Ishikawa (cell line): ENCODE measurements around the gene RASAL3.

Source experiments
- CEBPB ChIP-seq: IDR thresholded peaks from 2 replicates; pipeline ENCODE4 v1.6.1; 2012
- CREB1 ChIP-seq: IDR thresholded peaks from 2 replicates; pipeline ENCODE4 v1.6.1; 2012; ENCODE audit warnings: low read depth
- EGR1 ChIP-seq: IDR thresholded peaks from 2 replicates; pipeline ENCODE4 v1.6.1; 2012
- EP300 ChIP-seq: IDR thresholded peaks from 2 replicates; pipeline ENCODE4 v1.6.1; 2012; ENCODE audit warnings: borderline replicate concordance
- FOXM1 ChIP-seq: IDR thresholded peaks from 2 replicates; pipeline ENCODE4 v1.6.1; 2012; ENCODE audit warnings: low read depth, borderline replicate concordance
- NFIC ChIP-seq: IDR thresholded peaks from 2 replicates; pipeline ENCODE4 v1.6.1; 2012
- RAD21 ChIP-seq: IDR thresholded peaks from 2 replicates; pipeline ENCODE4 v1.6.1; 2012; ENCODE audit warnings: low read depth
- TAF1 ChIP-seq: IDR thresholded peaks from 2 replicates; pipeline ENCODE4 v1.6.1; 2012; ENCODE audit warnings: low read depth, mild to moderate bottlenecking
- TCF12 ChIP-seq: IDR thresholded peaks from 2 replicates; pipeline ENCODE4 v1.6.1; 2012; ENCODE audit warnings: low read depth
- TEAD4 ChIP-seq: IDR thresholded peaks from 2 replicates; pipeline ENCODE4 v1.6.1; 2012
- YY1 ChIP-seq: IDR thresholded peaks from 2 replicates; pipeline ENCODE4 v1.6.1; 2012; ENCODE audit warnings: low read depth
- ZBTB7A ChIP-seq: IDR thresholded peaks from 2 replicates; pipeline ENCODE4 v1.6.1; 2012; ENCODE audit warnings: low read depth
- TF ChIP-seq, protein P1 (sequence below): IDR thresholded peaks from 2 replicates; pipeline ENCODE4 v1.6.1; 2012
- TF ChIP-seq, protein P2 (sequence below): IDR thresholded peaks from 2 replicates; pipeline ENCODE4 v1.6.1; 2012
- TF ChIP-seq, protein P3 (sequence below): IDR thresholded peaks from 2 replicates; pipeline ENCODE4 v1.6.1; 2012; ENCODE audit warnings: low read depth, mild to moderate bottlenecking

RASAL3 gene

DNA sequence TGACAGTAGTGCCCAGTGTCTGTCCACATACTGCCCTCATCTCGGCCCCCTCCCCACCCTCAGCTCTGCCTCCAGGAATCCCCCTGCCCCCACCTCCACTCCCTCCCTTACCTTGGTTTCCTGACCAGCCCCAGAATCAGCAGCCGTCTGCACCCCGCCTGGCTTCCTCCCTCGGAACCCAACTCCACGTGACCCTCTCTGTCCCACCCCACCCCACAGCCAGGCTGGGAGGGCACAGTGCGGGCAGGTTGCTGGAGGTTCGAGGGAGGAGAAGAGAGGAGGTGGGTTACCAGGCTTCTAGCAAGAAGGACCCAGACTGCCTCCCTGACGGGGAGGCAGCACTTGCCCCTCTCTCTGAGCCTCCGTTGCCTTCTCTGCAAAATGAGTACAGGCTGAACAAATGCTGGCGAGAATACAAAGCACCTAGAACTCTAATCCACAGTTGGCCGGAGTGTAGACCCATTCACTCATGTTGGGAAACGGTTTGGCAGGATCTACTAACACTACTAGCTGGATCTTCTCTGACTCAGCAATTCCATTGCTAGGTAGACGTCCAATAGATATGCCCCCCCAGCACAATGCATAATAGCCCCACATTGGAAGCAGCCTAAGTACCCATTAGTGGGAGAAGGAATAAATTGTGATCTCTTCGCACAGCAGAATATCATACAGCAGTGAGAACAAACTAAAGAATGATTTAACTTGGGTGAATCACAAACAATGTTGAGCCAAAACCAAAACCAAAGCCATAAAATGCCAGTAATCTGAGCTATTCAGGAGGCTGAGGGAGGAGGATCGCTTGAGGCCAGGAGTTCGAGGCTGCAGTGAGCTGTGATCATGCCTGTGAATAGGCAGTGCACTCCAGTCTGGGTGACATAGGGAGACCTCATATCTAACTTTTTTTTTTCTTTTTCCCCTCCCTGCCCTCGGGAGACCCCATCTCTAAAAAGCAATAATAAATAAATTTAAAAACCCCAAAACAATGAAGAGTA is at the start of gene RASAL3:
Gene RASAL3, minus strand, starts transcription at position 151 of the 992 bp plus-strand sequence. CDS start 186 bp downstream, outside the sequence.
- TF ChIP-seq TCF12: no peak
- TF ChIP-seq, protein P1, sequence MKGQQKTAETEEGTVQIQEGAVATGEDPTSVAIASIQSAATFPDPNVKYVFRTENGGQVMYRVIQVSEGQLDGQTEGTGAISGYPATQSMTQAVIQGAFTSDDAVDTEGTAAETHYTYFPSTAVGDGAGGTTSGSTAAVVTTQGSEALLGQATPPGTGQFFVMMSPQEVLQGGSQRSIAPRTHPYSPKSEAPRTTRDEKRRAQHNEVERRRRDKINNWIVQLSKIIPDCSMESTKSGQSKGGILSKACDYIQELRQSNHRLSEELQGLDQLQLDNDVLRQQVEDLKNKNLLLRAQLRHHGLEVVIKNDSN: peak; percentile 24; the same call in 1 of the 2 replicates

DNA sequence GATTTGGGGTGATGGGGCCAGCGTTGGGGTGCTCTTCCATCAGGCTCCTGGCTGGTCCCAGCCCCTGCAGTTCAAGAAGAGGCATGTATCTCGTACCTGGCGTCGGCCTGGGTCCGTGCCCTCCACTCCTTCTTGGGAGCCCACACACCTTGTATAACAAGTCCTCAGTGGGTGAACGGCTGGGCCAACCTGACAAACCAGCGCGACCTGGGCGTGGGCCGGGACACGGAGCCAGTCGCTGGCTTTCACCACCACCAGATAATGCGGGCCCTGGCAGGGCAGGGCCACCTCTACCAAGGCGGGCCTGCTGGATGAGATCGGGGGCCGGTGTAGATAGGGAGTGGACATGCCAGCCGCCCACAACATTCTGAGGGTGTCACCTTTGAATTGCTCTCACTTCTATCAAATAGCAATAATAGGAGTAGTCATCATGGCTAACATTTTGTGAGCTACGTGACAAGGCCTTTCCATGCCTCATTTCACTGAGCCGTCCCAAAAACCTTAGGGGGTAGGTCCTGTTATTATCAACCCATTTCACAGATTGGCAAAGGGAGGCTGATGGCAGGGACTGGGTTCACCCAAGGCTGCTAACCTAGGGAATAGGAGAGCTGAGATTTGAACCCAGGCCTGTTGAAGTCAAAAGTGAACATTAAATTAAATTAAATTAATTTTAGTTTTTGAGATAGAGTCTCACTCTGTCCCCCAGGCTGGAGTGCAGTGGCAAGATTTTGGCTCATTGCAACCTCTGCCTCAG is 47.5 kb upstream of the RASAL3 start:
- TF ChIP-seq, protein P2, sequence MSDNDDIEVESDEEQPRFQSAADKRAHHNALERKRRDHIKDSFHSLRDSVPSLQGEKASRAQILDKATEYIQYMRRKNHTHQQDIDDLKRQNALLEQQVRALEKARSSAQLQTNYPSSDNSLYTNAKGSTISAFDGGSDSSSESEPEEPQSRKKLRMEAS: no peak
- TF ChIP-seq EP300 (no peak), RAD21 (no peak), TEAD4 (no peak), CEBPB (no peak), CREB1 (no peak), TAF1 (no peak), YY1 (no peak), EGR1 (no peak)

DNA sequence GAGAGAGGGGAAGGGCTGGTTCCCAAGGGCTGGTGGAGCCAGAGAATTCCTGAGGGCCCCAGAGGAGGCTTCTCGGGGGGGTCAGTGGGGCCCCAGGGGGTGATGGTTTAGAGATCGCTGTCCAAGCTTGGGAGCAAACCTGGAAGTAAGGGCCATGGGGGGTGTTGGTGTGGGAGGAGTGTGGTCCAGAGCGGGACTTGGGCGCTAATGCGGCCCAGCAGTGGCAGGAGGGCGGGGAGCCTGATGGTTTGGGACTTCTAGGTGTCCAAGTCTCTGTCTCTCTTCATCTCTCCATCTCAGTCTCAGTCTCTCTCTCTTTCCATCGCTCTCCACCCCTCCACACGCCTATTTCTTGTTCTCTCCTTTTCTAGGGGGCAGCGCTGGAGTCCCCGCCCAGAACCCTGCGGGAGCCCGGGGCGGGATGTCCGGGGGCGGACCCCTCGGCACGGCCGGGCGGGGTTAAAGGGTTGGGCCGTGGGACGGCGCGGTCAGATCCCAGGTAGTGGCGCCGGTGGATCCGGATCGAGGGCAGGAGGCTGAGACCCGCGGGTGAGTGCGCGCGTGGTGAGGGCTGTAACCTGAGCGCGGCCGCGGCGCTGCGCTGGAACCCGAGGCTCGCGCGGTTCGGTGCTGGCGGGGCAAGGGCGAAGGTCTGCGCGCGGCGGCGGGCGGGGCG is 43.8 kb upstream of the RASAL3 start, which contains the start of gene CYP4F22:
Gene CYP4F22, plus strand, starts transcription at position 491 of the 676 bp plus-strand sequence. CDS start 16,812 bp downstream, outside the sequence.
- TF ChIP-seq TCF12: no peak
- TF ChIP-seq, protein P2: 0 out of 2 replicates have a peak, but pooled peaks have one; percentile 21

DNA sequence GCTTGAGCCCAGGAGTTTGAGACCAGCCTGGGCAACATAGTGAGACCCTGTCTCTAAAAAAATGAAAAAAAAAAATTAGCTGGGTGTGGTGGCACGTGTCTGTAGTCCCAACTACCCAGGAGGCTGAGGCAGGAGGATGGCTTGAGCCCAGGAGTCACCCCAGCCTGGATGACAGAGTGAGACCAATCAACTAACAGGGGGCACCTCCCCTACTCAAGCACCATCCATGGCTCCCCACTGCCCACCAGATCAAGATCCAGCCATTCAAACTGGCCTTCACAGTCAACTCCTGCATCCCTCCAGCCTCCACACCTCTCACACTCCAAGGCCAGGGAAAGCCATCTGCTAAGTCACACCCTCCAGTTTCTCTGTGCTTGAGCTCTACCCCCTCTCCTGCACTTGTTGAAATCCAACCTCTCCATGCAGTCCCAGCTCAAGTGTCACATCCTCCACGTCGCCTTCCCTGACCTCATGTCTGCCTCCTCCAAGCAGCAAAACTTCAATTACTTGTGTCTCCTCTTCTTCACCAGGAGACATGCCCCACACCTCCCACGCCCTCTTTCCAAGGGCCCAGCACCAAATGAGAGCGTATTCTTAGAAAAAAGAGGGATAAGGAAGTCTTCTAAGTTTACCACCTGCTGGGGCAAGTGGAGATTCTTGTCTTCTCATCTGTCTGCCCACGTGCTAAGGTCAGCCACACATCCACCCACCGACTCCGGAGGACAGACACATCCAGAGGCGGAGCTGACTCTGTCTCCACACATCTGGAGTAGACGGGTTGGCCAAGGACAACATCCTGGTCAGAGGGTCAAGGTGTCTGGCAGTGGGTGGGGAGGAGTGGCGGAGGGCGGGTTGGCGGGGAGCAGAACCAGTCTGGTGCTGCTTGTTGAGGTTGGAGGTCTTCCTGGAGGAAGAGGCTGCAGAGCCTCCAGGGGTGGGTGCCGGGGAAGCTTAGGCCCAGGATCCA is 43.0 kb upstream of the RASAL3 start:
- TF ChIP-seq YY1 (no peak), TAF1 (no peak), CEBPB (no peak), FOXM1 (no peak), TEAD4 (no peak), NFIC (no peak), RAD21 (no peak), ZBTB7A (no peak), EGR1 (no peak), CREB1 (no peak), TCF12 (no peak), EP300 (no peak)
- TF ChIP-seq, protein P3, sequence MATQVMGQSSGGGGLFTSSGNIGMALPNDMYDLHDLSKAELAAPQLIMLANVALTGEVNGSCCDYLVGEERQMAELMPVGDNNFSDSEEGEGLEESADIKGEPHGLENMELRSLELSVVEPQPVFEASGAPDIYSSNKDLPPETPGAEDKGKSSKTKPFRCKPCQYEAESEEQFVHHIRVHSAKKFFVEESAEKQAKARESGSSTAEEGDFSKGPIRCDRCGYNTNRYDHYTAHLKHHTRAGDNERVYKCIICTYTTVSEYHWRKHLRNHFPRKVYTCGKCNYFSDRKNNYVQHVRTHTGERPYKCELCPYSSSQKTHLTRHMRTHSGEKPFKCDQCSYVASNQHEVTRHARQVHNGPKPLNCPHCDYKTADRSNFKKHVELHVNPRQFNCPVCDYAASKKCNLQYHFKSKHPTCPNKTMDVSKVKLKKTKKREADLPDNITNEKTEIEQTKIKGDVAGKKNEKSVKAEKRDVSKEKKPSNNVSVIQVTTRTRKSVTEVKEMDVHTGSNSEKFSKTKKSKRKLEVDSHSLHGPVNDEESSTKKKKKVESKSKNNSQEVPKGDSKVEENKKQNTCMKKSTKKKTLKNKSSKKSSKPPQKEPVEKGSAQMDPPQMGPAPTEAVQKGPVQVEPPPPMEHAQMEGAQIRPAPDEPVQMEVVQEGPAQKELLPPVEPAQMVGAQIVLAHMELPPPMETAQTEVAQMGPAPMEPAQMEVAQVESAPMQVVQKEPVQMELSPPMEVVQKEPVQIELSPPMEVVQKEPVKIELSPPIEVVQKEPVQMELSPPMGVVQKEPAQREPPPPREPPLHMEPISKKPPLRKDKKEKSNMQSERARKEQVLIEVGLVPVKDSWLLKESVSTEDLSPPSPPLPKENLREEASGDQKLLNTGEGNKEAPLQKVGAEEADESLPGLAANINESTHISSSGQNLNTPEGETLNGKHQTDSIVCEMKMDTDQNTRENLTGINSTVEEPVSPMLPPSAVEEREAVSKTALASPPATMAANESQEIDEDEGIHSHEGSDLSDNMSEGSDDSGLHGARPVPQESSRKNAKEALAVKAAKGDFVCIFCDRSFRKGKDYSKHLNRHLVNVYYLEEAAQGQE: no peak
- TF ChIP-seq, protein P1: no peak
- TF ChIP-seq, protein P2: no peak

GRCh38 chr19:15506074-15506571 is 41.8 kb upstream of the RASAL3 start:
- TF ChIP-seq, protein P3: no peak
- TF ChIP-seq NFIC (no peak), ZBTB7A (no peak), FOXM1 (no peak), EP300 (no peak), YY1 (no peak), RAD21 (no peak), EGR1 (no peak)
- TF ChIP-seq, protein P2: no peak
